H1 (cell line): Measurements from ENCODE around the gene ZNF454. TPM values are rescaled to one million over a fixed set of nuclear protein-coding genes. Genes with fewer than 3 reads are reported as not detected.

Experiments
- CTCF ChIA-PET: fragments of 300-600 bp; sonication (Branson Sonifier 250); formaldehyde crosslinking; loops from one replicate; lab custom pipeline; 2021; ENCODE audit not compliant: partially characterized antibody; lab: Charles Lee
- POLR2A ChIA-PET: fragments of 300-600 bp; sonication (Branson Sonifier 250); formaldehyde crosslinking; loops from one replicate; lab custom pipeline; 2021; ENCODE audit warnings: inconsistent platforms; ENCODE audit not compliant: partially characterized antibody; lab: Charles Lee
- DNase-seq, 2 experiments: peaks; one replicate each; pipeline versions ENCODE4 v3.0.0 to v3.0.0-alpha.2; 2010 to 2022; ENCODE audit warnings: low spot score in 2 of 2, low read depth in 1 of 2, mixed read lengths in 1 of 2
- FAIRE-seq: peaks from 2 replicates; lab custom pipeline; 2011; peaks lifted over from hg19 to GRCh38; lab: Jason Lieb, UNC
- H2AFZ ChIP-seq: 2 replicates; pipeline ENCODE4 v1.8.1; 2012; ENCODE audit warnings: low read length, inconsistent platforms
- H2AK5ac ChIP-seq: 2 replicates; pipeline ENCODE4 v1.6.1; 2013; ENCODE audit warnings: low read depth, low read length
- H2BK120ac ChIP-seq: replicated peaks from 2 replicates; pipeline ENCODE3; 2013; ENCODE audit warnings: low read depth, low read length, inconsistent platforms
- H2BK12ac ChIP-seq: 2 replicates; pipeline ENCODE4 v1.6.1; 2013; ENCODE audit warnings: low read depth, low read length
- H2BK15ac ChIP-seq: 2 replicates; pipeline ENCODE4 v1.6.1; 2013; ENCODE audit warnings: low read length
- H2BK20ac ChIP-seq: 2 replicates; pipeline ENCODE4 v1.6.1; 2013; ENCODE audit warnings: low read length
- H2BK5ac ChIP-seq: 2 replicates; pipeline ENCODE4 v1.6.1; 2013; ENCODE audit warnings: low read depth, low read length
- H3K14ac ChIP-seq: 2 replicates; pipeline ENCODE4 v1.6.1; 2013; ENCODE audit warnings: inconsistent platforms; ENCODE audit not compliant: insufficient read length
- H3K18ac ChIP-seq: 2 replicates; pipeline ENCODE4 v1.6.1; 2013; ENCODE audit warnings: low read length; ENCODE audit errors: extremely low read depth
- H3K23ac ChIP-seq: 2 replicates; pipeline ENCODE4 v1.6.1; 2013; ENCODE audit warnings: inconsistent platforms; ENCODE audit not compliant: insufficient read length
- H3K23me2 ChIP-seq: 2 replicates; pipeline ENCODE4 v1.6.1; 2013; ENCODE audit warnings: low read depth, low read length
- H3K27ac ChIP-seq: 2 replicates; pipeline ENCODE4 v1.6.1; 2011; ENCODE audit warnings: low read depth, low read length, inconsistent platforms
- H3K27me3 ChIP-seq, 4 experiments: replicated peaks in 1 of 4; 1 replicate in 1 of 4; 2 replicates in 3 of 4; pipeline versions ENCODE4 v1.6.1 to v1.8.1; 2011 to 2013; ENCODE audit warnings: low read length in 3 of 4, mild to moderate bottlenecking in 3 of 4, inconsistent platforms in 2 of 4, mixed read lengths in 2 of 4, moderate library complexity in 1 of 4; ENCODE audit not compliant: control insufficient read depth in 3 of 4, insufficient read depth in 3 of 4; ENCODE audit errors: extremely low read depth in 1 of 4
- H3K36me3 ChIP-seq, 4 experiments: 2 replicates each; pipeline versions ENCODE4 v1.6.1 to v1.8.1; 2011 to 2013; ENCODE audit warnings: mild to moderate bottlenecking in 4 of 4, low read length in 3 of 4, moderate library complexity in 2 of 4, control low read depth in 1 of 4, inconsistent platforms in 1 of 4; ENCODE audit not compliant: insufficient read depth in 4 of 4, control insufficient read depth in 2 of 4
- H3K4ac ChIP-seq: replicated peaks from 2 replicates; pipeline ENCODE3; 2013; ENCODE audit warnings: low read length, low read depth, mixed read lengths, inconsistent platforms; ENCODE audit not compliant: insufficient read length
- H3K4me1 ChIP-seq, 4 experiments: replicated peaks in 1 of 4; 1 replicate in 1 of 4; 2 replicates in 3 of 4; pipeline versions ENCODE4 v1.6.1 to v1.8.1; 2011 to 2013; ENCODE audit warnings: low read length in 3 of 4, inconsistent platforms in 2 of 4, mixed read lengths in 1 of 4; ENCODE audit not compliant: insufficient read depth in 4 of 4, control insufficient read depth in 3 of 4
- H3K4me2 ChIP-seq, 2 experiments: 2 replicates each; pipeline versions ENCODE4 v1.6.1 to v1.8.1; 2011 to 2013; ENCODE audit warnings: low read depth in 2 of 2, low read length in 2 of 2, control low read depth in 1 of 2, inconsistent platforms in 1 of 2, mild to moderate bottlenecking in 1 of 2; ENCODE audit not compliant: insufficient read depth in 1 of 2
- H3K4me3 ChIP-seq, 4 experiments: fragments of 200-600, 300-600 bp in 1 of 4; sonication (generic), shearing (Covaris generic), sonication (Bioruptor Twin) in 1 of 4; 2 replicates each; pipeline versions ENCODE4 v1.5.1 to v1.8.1; 2011 to 2016; ENCODE audit warnings: low read length in 4 of 4, low read depth in 3 of 4, control low read depth in 2 of 4, inconsistent platforms in 2 of 4, mild to moderate bottlenecking in 2 of 4, mixed read lengths in 1 of 4, moderate library complexity in 1 of 4; ENCODE audit not compliant: insufficient read depth in 2 of 4; ENCODE audit errors: extremely low read depth in 1 of 4
- H3K56ac ChIP-seq: replicated peaks from 2 replicates; pipeline ENCODE3; 2013; ENCODE audit warnings: low read depth, mild to moderate bottlenecking, mixed read lengths, low read length, inconsistent platforms; ENCODE audit not compliant: insufficient read length
- H3K79me1 ChIP-seq: 2 replicates; pipeline ENCODE4 v1.6.1; 2013; ENCODE audit warnings: low read depth, low read length, control low read depth
- H3K79me2 ChIP-seq, 2 experiments: 2 replicates each; pipeline versions ENCODE4 v1.6.1 to v1.8.1; 2012 to 2013; ENCODE audit warnings: low read length in 2 of 2, mild to moderate bottlenecking in 2 of 2, inconsistent platforms in 1 of 2; ENCODE audit not compliant: insufficient read depth in 2 of 2, control insufficient read depth in 1 of 2
- H3K9ac ChIP-seq, 4 experiments: replicated peaks in 1 of 4; 1 replicate in 1 of 4; 2 replicates in 3 of 4; pipeline versions ENCODE4 v1.6.1 to v1.8.1; 2011 to 2013; ENCODE audit warnings: low read depth in 3 of 4, low read length in 3 of 4, control low read depth in 2 of 4, mild to moderate bottlenecking in 2 of 4, moderate library complexity in 2 of 4, inconsistent platforms in 1 of 4; ENCODE audit errors: extremely low read depth in 1 of 4
- H3K9me3 ChIP-seq, 2 experiments: 2 replicates each; pipeline versions ENCODE4 v1.6.1 to v1.8.1; 2012 to 2013; ENCODE audit warnings: mild to moderate bottlenecking in 2 of 2, moderate library complexity in 2 of 2, control low read depth in 1 of 2, inconsistent platforms in 1 of 2, low read depth in 1 of 2, low read length in 1 of 2, mixed read lengths in 1 of 2; ENCODE audit not compliant: insufficient read depth in 2 of 2
- H4K20me1 ChIP-seq, 2 experiments: replicated peaks in 1 of 2; 2 replicates each; pipeline versions ENCODE3 to v1.8.1; 2011 to 2013; ENCODE audit warnings: inconsistent platforms in 2 of 2, low read length in 2 of 2, mild to moderate bottlenecking in 1 of 2; ENCODE audit not compliant: insufficient read depth in 2 of 2, control insufficient read depth in 1 of 2
- H4K5ac ChIP-seq: 2 replicates; pipeline ENCODE4 v1.6.1; 2013; ENCODE audit warnings: low read length, low read depth, mixed read lengths, inconsistent platforms; ENCODE audit not compliant: insufficient read length
- H4K8ac ChIP-seq: 2 replicates; pipeline ENCODE4 v1.8.0; 2013; ENCODE audit warnings: mild to moderate bottlenecking, moderate library complexity, low read length, inconsistent platforms; ENCODE audit not compliant: insufficient read depth; ENCODE audit errors: extremely low read depth
- H4K91ac ChIP-seq: replicated peaks from 2 replicates; pipeline ENCODE3; 2013; ENCODE audit warnings: low read length, mixed read lengths, inconsistent platforms; ENCODE audit not compliant: insufficient read length
- ASH2L ChIP-seq: fragments of 200-600, 300-600 bp; sonication (generic); IDR thresholded peaks from one replicate; pipeline ENCODE4 v1.7.1; 2017; ENCODE audit warnings: low read length
- CHD2 ChIP-seq: IDR thresholded peaks from 2 replicates; pipeline ENCODE4 v1.6.1; 2012; ENCODE audit warnings: low read length, improper control_type of control experiment
- EZH2 ChIP-seq: fragments of 200-600 bp; sonication (generic); IDR thresholded peaks from 2 replicates; pipeline ENCODE4 v1.7.1; 2012; ENCODE audit warnings: low read depth, mild to moderate bottlenecking, moderate library complexity, low read length, inconsistent platforms; ENCODE audit not compliant: severe bottlenecking
- PHF8 ChIP-seq: fragments of 200-600 bp; sonication (generic); conservative IDR thresholded peaks from 2 replicates; pipeline ENCODE4 v1.7.1; 2012; ENCODE audit warnings: low read depth, mild to moderate bottlenecking, inconsistent platforms, low read length, moderate library complexity
- SIN3A ChIP-seq, 2 experiments: IDR thresholded peaks in 1 of 2; conservative IDR thresholded peaks in 1 of 2; 2 replicates each; pipeline ENCODE4 v1.6.1; 2011 to 2012; ENCODE audit warnings: low read length in 2 of 2, improper control_type of control experiment in 1 of 2, low read depth in 1 of 2, mild to moderate bottlenecking in 1 of 2
- SIRT6 ChIP-seq: IDR thresholded peaks from one replicate; pipeline ENCODE4 v1.7.1; 2012; ENCODE audit warnings: low read length, inconsistent platforms
- TAF7 ChIP-seq: optimal IDR thresholded peaks from 2 replicates; pipeline ENCODE3; 2011; ENCODE audit warnings: low read depth, mild to moderate bottlenecking, inconsistent platforms, low read length, moderate library complexity, borderline replicate concordance
- WGBS, 2 experiments: shearing (Covaris generic) in 1 of 2; methylation state at CpG; one replicate each; pipeline versions ENCODE4 v1.1.6 to v1.1.7; 2013 to 2015; ENCODE audit warnings: low lambda C conversion rate in 2 of 2, mixed read lengths in 2 of 2, inconsistent platforms in 1 of 2, low coverage in 1 of 2, missing lambda C conversion rate in 1 of 2; ENCODE audit not compliant: insufficient replicate concordance in 2 of 2, insufficient coverage in 1 of 2, insufficient read length in 1 of 2; ENCODE audit errors: extremely low coverage in 1 of 2, missing lambda C conversion rate in 1 of 2; 5-methylcytosine and 5-hydroxymethylcytosine counted together
- polyA plus RNA-seq, 7 experiments: library from polyadenylated mRNA; depleted of rRNA in 3 of 7; stranded (reverse) in 5 of 7; unstranded in 2 of 7; fragments of >200 nt in 5 of 7; fragments of 200-250 nt in 2 of 7; gene quantifications; 1 replicate in 5 of 7; 2 replicates in 1 of 7; 4 replicates in 1 of 7; pipeline versions ENCODE4 v1.2.1 to v1.2.3, GENCODE V29; 2011 to 2013; ENCODE audit warnings: missing spikeins in 2 of 7, mixed read lengths in 2 of 7
- total RNA-seq: library from RNA; stranded (reverse); fragmentation: NEBNext Ultra II Directional; extraction: Animal tissue kit (Norgen Biotek cat#: 25700); gene quantifications from 2 replicates; pipeline ENCODE4 v1.2.1, GENCODE V29; 2021
- TF ChIP-seq, protein P1 (sequence below): IDR thresholded peaks from 2 replicates; pipeline ENCODE4 v1.6.1; 2012; ENCODE audit warnings: inconsistent platforms

Gene ZNF454
- total and polyA plus RNA-seq, 2 of the 8 experiments (the other 6 are each of a cell fraction or from before 2014, with no cell fraction given), result 0.33 to 1.2 TPM

DNA sequence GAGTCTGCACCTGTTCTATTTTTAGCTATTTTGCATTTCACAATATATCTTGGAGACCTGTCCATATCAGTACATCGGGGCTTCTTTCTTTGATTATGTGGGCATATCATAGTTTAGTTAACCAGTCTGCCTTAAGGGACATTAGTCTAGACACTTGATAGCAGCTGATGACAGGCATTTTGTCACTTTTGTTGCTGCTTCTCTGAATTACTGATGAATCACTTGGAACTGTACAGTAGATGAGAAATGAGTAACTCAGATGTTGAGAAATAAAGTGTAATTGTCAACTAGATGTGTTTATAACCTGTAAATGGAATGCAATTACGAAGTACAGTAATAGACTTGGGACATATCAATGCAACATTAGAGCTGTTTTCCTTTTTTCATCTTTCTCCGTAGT is 38.1 kb upstream of the ZNF454 start:
- Histone ChIP-seq H3K4ac (no peak overlapping the region), H4K91ac (no peak overlapping the region), H2BK5ac (no peak overlapping the region), H3K23me2 (no peaks in the 10 kb centered on the region), H3K9me3 (peaks cover 27 to 28% of the 10 kb centered on the region in 2 experiments), H4K20me1 (no peaks in the 10 kb centered on the region), H3K56ac (no peak overlapping the region), H4K8ac (no peak overlapping the region), H2BK12ac (no peak overlapping the region), H2BK120ac (no peak overlapping the region), H3K36me3 (no peaks in the 10 kb centered on the region), H2BK20ac (no peak overlapping the region), H3K14ac (no peak overlapping the region), H3K23ac (no peak overlapping the region), H3K79me2 (no peaks in the 10 kb centered on the region), H2AFZ (no peak overlapping the region), H3K4me2 (no peak overlapping the region), H3K18ac (no peak overlapping the region), H2BK15ac (no peak overlapping the region), H3K27me3 (no peaks in the 10 kb centered on the region), H3K27ac (no peak overlapping the region), H2AK5ac (no peak overlapping the region), H3K4me3 (no peak overlapping the region), H3K4me1 (no peaks in the 10 kb centered on the region), H4K5ac (no peak overlapping the region), H3K9ac (no peak overlapping the region), H3K79me1 (no peaks in the 10 kb centered on the region)
- TF ChIP-seq SIRT6 (no peak), ASH2L (no peak), TAF7 (no peak), PHF8 (no peak), CHD2 (no peak), SIN3A (conservative IDR thresholded peaks at IDR 0.05 in 1 of 2, IDR thresholded peaks at IDR 0.05 in 1 of 2; ENCODE audit: low read depth in 1 of 2, low read length in 2 of 2) (no peak), EZH2 (no peak)
- TF ChIP-seq, protein P1, sequence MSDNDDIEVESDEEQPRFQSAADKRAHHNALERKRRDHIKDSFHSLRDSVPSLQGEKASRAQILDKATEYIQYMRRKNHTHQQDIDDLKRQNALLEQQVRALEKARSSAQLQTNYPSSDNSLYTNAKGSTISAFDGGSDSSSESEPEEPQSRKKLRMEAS, result no peak
- WGBS, 2 experiments, result 59% methylated on average over 3 of the region's 3 CpGs; no CpG with 5 or more reads in 1 of the 2 experiments
- ChIA-PET POLR2A (no interaction called here), CTCF (interaction anchor here (0.7 kb wide), 1 partner anchor 171 kb away, joined by 3 read pairs; no protein-coding TSS in a partner anchor)
- FAIRE-seq, result no peak
- no peak for DNase-seq
